NOMO-1 (cell line): ENCODE data around the gene SOS1.

Experiments used
- DNase-seq, 2 experiments: peaks; one replicate each; lab custom pipeline; 2025; ENCODE audit not compliant: unreplicated experiment in 2 of 2; lab: John Stamatoyannopoulos, UW

SOS1 gene

GRCh38 chr2:38978296-38978903 lies 142.5 kb downstream of the SOS1 start:
- peak; percentile 79 to 87 for DNase-seq

GRCh38 chr2:38977047-38977446 lies 143.8 kb downstream of the SOS1 start:
- no peak for DNase-seq

DNA sequence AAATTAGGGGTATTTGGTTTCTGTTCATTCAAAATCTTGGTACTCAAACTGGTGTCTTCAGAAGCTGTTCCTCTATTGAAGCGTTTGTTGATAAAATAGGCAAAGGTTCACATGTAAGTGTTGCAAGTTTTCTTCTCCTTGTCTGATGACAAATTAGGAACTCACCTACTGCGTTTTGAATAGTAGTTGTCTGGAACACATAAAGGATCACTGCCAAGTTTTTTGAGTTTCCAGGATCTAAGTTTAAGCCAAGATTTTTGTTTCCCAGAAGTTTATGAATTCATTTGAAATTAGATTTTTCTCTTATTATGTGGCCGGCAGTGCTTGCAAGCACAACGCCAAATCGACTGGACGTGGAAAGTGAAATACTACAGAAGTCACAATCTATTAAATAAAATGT lies 145.8 kb downstream of the SOS1 start:
- DNase-seq = no peak

- no peak for DNase-seq
These were observed 147.6 kb downstream of the SOS1 start for GRCh38 chr2:38973266-38973665.

DNA sequence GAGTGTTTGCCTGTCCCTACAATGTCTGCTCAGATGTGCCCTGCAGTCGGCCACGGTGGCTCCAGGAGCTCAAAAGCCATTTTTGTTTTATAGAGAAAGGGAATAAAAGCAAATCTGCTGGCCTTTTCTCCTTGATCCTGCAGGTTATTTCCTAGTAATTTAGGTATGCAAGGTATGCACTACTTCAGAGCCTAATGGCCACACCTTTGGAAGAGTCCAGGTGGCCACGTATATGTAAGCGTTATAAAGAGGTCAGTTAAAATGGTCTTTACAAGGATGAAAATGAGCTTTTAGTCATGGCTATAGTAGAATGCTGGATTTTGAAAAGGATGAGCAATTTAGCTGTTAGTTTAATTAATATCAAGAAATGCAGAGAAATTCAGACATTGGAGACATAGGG lies 149.5 kb downstream of the SOS1 start:
- DNase-seq = no peak

GRCh38 chr2:38968021-38968420 lies 152.8 kb downstream of the SOS1 start:
- DNase-seq = no peak

- no peak for DNase-seq
These were observed 154.2 kb downstream of the SOS1 start for GRCh38 chr2:38966678-38967077.

- DNase-seq = no peak
These were observed 154.8 kb downstream of the SOS1 start for GRCh38 chr2:38966006-38966405.

GRCh38 chr2:38960609-38961320 lies 160.1 kb downstream of the SOS1 start:
- DNase-seq = no peak

DNA sequence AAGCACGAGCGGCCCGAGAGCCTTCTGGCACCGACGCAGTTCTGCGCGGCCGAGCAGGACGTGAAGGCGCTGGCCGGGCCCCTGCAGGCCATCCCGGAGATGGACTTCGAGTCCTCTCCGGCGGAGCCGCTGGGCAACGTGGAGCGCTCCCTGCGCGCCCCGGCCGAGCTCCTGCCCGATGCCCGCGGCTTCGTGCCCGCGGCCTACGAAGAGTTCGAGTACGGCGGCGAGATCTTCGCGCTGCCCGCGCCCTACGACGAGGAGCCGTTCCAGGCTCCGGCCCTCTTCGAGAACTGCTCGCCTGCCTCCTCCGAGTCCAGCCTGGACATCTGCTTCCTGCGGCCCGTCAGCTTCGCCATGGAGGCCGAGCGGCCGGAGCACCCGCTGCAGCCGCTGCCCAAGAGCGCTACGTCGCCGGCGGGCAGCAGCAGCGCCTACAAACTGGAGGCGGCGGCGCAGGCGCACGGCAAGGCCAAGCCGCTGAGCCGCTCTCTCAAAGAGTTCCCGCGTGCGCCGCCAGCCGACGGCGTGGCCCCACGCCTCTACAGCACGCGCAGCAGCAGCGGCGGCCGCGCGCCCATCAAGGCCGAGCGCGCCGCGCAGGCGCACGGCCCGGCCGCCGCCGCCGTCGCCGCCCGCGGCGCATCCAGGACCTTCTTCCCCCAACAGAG lies 160.8 kb downstream of the SOS1 start:
- no peak for DNase-seq

- DNase-seq = no peak
These were observed 161.4 kb downstream of the SOS1 start for GRCh38 chr2:38959466-38959865.

DNA sequence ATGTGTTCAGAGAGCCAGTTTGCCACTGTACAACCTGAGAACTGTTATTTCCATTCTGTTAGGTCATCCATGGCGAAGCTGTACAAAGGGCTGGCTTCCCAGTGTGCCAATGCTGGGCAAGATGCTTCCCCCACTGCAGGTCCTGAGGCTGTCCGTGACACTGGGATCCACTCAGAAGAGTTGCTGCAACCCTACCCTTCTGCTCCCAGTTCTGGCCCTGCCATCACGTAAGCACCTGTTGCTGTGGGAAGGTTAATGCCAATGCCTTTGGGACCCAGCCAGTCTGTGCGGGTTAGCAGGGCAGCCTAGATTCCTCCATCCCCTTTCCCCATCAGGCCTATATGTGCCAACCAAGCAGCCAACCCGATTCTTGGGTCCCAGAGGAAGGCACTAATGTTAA lies 162.9 kb downstream of the SOS1 start:
- no peak for DNase-seq

DNA sequence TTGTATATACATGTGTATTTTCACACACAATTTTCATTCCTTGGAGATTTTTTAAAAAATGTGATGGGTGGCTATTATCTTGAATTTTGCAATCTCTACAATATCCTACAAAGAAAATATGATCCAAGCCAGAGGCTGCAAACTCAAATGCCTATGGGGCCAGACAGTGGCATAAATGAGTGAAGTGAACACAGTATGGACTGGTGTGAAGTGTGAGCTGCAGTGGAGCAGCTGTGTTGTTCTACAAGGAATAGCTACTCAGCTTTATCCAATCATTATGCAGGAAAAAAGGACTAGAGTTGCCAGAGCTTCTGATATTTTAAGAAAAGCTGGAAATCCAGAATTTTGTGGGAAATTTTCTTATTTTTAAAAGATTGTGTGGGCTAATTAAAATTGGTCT lies 169.1 kb downstream of the SOS1 start:
- no peak for DNase-seq

- DNase-seq = no peak
These were observed 171.9 kb downstream of the SOS1 start for GRCh38 chr2:38948995-38949394.

DNA sequence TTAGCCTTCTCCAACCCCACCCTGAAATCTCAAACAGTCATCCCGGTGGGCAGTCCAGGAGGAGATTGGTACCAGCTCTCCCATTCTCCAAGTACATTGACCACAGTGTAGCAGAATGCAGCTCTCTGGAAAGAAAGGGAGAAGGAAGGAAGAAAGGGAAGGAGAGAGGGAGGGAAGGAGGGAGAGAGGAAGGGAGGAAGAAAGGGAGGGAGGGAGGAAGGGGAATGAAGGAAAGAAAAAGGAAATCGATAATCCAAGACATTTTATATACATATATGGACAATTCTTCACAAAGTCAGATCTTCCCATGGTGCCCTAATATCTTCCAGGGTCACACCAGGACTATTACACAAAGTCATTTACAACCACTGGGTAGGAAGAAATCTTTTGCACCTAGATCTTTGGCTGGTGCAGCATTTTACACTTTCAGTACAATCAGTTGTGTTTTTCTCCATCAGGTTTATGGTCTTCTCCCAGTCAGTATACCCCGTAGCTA lies 172.4 kb downstream of the SOS1 start:
- no peak for DNase-seq

GRCh38 chr2:38947241-38948239 lies 173.3 kb downstream of the SOS1 start:
- DNase-seq = peak; percentile 59 to 68

GRCh38 chr2:38945911-38946310 lies 174.9 kb downstream of the SOS1 start:
- peak; percentile 75 to 95 for DNase-seq

GRCh38 chr2:38945372-38945771 lies 175.5 kb downstream of the SOS1 start:
- no peak for DNase-seq

GRCh38 chr2:38943784-38944183 lies 177.1 kb downstream of the SOS1 start:
- DNase-seq = no peak

- DNase-seq = no peak
These were observed 180.1 kb downstream of the SOS1 start for GRCh38 chr2:38940746-38941145.

DNA sequence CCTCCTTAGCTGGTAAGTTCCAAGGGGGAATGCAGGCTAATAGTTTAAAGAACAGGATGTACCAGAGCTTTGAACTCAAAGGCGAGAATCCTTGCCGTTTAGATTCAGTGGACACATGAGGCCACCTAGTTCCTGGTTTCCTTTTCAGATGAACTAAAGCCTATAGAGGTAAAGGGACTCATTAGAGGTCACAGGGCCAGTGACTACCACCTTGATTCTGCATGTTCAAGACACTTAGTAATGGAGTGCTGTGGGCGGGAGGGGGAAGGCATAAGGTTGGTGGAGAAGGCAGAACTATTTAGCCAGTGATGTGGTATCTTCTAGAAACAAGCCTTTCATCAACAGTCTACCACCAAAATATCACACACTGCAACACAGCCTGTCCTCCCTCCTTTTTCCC lies 183.3 kb downstream of the SOS1 start:
- DNase-seq = no peak
